ENCODE data around the gene CUEDC1.

DNA sequence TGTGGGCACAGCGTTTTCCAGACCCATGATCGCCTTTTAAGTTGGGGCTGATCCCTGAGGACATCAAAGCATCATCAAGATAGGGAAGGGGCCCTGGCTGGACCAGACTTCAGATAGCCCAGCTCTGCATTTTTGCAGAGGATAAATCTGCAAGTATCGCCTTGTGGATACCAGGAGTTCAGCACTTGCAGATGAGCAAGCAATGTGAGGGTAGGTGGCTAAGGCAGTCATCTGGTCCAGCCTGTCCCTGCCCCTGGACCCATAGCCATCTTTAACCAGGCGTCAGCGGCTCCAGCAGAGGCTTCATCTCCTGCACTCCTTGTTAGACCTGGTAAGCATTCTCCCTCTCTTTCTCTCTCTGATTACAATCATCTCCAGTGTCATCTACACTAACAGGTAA, 96.4 kb downstream of the CUEDC1 start:
- TF ChIP-seq POLR2A (IDR thresholded peaks at IDR 0.05), result no peak
- no peak for TF ChIP-seq POLR2AphosphoS5 (IDR thresholded peaks at IDR 0.05)
- TF ChIP-seq, protein P1, sequence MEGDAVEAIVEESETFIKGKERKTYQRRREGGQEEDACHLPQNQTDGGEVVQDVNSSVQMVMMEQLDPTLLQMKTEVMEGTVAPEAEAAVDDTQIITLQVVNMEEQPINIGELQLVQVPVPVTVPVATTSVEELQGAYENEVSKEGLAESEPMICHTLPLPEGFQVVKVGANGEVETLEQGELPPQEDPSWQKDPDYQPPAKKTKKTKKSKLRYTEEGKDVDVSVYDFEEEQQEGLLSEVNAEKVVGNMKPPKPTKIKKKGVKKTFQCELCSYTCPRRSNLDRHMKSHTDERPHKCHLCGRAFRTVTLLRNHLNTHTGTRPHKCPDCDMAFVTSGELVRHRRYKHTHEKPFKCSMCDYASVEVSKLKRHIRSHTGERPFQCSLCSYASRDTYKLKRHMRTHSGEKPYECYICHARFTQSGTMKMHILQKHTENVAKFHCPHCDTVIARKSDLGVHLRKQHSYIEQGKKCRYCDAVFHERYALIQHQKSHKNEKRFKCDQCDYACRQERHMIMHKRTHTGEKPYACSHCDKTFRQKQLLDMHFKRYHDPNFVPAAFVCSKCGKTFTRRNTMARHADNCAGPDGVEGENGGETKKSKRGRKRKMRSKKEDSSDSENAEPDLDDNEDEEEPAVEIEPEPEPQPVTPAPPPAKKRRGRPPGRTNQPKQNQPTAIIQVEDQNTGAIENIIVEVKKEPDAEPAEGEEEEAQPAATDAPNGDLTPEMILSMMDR (IDR thresholded peaks at IDR 0.05), result no peak
- no peak for TF ChIP-seq EP300 (IDR thresholded peaks at IDR 0.05)
